Skin of body (tissue), 2 donors: Measurements from ENCODE around the gene CTBP1. TPM values are rescaled to one million over a fixed set of nuclear protein-coding genes. Genes with fewer than 3 reads are reported as not detected.
"Not testable (repeated sequence)": the region's sequence is repeated elsewhere in the genome, so short reads cannot be mapped to it uniquely, and the experiment has no call there.

Experiments used
- DNase-seq: peaks from one replicate; lab custom pipeline; 2025; lab: John Stamatoyannopoulos, UW
- total RNA-seq: library from RNA; depleted of rRNA; stranded (reverse); fragments of >200 nt; gene quantifications from one replicate; pipeline ENCODE4 v1.2.3, GENCODE V29; 2014

The CTBP1 gene
- total RNA-seq, 1 donor from 2014 or later, result 68.6 TPM

DNA sequence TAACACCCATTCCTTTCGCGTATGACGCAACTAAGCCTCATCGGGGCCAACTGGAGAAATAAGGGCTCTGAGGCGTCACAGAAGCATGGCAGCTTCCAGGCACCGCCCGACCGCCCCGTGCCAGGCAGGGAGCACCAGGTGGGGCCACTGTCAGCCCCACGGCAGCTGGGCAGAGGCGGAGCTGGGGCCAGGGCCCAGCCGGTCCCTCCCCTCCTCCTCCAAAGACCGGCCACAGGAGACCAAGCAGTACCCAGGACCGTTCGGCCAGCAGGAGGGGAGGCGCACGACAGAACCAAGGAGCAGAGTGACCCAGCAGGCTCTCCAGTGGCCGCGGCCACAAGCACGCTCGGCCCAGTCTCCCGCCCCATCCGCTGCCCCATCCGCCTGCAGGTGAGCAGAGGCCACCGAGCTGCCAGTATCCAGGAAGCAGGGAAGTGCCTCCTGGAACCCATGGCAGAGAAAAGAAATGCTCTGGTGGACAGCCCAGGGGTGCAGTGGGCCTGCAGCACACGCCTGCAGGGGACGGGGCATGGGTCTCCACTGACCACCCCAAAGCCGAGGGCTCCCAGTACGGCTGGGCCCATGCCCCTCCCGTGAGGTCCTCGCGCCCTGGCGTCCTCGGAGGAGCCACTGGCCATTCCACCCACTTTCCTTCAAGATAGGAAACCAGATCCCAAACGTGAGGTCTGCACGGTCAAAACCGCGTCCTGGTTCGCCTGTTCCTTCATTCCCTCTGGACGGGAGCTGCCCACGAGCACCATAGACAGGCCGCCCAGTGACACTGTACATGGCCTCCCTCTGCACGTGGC, 9.6 kb downstream of the CTBP1 start:
- no peak for DNase-seq

DNA sequence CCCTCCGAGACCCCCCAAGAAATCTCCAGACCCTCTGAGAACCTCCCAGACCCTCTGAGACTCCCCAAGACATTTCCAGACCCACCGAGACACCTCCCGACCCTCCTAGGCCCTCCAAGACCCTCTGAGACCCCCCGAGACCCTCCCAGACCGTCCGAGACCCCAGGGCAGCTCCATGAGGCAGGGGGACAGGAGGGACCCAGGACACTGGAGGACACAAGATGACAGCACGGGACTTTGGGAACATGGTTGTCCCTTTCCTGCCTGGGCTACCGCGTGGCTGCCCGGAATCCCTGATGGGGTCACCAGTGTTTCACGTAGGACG, 10.3 kb downstream of the CTBP1 start:
- DNase-seq, result no peak

DNA sequence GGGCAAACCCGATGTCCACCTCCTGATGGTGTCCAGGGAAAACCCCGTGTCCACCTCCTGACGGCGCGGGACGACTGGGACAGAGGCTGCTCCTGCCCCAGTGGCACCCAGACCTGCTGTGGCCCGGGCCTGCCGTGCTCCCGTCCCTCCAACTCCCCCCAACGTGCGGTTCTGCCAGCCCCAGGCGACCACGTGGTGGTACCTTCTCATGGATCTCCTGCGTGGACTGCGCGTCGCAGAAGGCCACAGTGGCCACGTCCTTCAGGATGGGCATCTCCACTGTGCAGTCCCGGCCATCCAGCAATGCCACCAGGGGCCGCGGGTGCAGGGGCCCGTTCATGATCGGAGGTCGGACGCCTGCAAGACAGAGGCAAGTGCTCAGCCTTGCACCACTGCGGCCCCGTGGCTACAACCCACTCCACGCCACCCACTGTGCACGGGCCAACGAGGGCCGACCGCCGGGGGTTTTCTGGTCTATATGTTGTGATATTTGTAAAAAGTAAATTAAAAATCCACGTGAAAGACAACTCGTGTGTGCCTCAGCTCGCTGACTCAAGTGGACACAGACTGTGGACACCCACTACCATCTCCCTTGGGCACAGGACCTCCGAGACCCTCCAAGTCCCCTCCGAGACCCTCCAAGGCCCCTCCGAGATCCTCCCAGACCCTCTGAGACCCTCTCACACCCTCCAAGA, 10.8 kb downstream of the CTBP1 start:
- no peak for DNase-seq

DNA sequence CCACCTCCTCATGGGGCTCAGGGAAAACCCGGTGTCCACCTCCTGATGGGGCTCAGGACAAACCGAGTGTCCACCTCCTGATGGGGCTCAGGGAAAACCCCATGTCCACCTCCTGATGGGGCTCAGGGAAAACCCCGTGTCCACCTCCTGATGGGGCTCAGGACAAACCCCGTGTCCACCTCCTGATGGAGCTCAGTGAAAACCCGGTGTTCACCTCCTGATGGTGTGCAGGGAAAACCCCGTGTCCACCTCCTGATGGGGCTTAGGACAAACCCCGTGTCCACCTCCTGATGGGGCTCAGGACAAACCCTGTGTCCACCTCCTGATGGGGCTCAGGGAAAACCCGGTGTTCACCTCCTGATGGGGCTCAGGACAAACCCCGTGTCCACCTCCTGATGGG, 11.7 kb downstream of the CTBP1 start:
- not testable (repeated sequence) for DNase-seq

DNA sequence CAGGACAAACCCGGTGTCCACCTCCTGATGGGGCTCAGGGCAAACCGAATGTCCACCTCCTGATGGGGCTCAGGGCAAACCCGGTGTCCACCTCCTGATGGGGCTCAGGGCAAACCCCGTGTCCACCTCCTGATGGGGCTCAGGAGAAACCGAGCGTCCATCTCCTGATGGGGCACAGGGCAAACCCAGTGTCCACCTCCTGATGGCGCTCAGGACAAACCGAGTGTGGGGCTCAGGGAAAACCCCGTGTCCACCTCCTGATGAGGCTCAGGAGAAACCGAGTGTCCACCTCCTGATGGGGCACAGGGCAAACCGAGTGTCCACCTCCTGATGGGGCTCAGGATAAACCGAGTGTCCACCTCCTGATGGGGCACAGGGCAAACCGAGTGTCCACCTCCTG, 12.1 kb downstream of the CTBP1 start:
- DNase-seq, result not testable (repeated sequence)

DNA sequence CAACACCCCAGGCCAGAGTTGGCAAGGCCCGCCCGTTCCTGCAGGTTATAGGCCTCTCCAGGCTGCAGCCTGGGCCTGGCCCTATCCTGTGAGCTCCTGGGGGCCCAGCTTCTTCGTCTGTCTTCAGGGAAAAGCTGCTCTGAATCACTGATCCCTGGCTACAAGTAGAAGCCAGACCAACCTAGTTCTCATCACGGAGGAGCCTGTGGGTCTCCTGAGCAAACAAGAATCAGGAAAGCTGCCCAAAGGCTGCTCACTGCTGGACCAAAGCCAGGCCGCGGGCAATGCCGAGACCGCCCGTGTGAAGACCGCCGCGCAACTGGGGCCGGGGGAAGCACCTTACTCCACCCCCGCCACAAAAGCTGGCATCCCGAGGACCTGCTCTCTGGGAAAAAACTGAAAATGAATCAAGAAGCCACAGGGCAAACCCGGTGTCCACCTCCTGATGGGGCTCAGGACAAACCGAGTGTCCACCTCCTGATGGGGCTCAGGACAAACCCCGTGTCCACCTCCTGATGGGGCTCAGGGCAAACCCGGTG, 12.8 kb downstream of the CTBP1 start:
- DNase-seq, result no peak

DNA sequence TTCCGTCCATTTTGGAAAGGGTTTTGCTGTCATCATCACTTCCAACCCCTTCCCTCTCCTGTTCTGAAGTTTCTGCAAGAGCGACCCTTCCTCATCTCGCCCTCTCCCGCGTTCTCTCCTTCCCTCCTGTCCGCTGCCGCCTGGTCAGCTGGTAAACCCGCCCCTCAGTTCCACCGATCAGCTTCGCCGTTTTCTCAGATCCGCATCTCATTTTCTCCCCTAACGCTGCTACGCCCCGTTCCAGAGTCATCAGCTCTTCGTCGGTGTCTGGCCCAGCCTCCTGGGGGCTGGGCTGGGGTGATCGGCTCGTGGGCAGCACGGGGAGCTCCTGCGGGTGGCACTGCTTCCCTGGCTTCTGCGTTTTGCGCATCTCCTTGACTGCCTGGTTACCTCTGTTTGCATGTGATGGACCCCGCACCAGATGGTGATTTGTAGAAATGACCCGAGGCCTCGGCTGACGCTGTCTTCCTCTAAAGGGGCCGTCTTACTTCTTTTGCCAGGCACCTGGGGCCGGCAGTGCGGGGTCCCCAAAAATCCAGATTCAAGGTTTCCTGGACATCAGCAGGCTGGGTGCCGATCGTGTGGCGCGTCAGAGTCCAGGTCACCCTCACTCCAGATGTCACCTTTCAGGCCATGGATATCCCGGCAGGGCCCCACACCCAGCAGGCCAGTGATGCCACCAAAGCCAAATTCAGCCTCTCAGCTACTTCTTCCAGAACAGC, 13.4 kb downstream of the CTBP1 start:
- no peak for DNase-seq

DNA sequence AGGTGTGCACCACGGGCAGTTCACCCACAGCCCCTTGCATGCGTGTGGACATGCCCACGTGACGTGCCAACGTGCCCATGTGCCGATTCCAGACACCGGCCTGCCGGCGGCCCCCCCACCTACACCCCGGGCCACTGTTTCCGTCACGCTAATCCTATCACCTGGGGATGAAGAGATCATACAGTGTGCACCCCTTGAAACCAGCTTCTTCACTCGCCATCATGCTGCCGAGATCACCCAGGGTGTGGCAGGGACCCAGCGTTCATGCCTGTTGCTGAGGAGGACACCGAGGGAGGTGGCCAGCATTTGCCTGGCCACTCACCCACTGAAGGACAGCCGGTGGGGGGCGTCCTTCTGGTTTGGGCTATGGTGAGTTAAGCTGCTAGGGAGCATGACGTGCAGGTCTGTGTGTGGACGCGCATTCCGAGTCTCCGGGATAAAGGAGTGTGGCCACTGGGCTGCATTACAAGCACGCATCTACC, 14.1 kb downstream of the CTBP1 start:
- no peak for DNase-seq

DNA sequence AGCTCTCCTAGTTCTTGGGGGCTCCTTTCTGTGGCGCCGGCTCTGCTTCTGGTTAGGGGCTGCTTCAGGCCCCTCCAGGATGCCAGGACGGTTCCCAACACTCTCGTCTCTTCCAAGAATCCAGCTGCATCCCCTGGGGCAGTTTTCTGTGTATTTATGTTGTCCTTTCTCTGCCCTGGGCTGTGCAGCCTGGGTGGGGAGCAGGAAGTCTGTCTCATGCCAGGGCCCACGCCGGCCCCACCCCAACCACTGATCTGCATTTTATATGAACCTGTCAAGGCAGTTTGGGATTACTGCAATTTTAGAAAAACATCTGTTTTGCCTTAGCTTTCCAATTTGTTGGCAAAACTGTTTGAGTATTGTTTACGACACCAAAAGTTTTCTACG, 14.6 kb downstream of the CTBP1 start:
- DNase-seq, result peak; percentile 69

DNA sequence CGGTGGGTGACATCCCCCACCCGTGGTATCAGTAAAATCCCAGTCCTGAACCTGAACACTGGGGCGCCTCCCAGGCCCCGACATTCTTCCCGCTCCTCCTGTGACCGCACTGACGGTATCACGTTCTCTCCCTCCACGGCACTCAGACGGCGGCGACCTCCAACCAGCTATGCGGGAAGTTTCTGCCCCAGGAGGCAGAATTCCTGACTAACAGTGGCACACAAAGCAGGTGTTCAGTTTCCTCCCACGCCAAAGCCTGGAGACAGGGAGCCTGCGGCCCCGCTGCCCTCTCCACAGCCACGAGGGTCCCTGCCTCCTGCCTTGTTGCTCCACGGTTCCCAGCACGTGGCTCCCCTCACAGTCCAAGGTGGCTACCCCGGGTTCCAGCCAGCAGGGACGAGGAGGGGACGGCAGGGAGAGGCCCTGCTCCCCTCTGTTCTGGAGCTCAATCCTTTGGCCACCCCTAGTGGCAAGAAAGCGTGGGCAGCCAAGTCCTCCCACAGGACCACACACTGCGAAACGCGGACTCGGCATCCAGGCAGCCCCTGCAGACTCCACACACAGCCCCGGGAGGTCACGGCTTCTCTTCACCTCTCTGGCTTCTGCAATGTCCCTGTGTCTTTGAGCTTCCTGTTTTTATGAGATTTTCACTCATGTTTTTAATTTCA, 15.2 kb downstream of the CTBP1 start:
- no peak for DNase-seq

DNA sequence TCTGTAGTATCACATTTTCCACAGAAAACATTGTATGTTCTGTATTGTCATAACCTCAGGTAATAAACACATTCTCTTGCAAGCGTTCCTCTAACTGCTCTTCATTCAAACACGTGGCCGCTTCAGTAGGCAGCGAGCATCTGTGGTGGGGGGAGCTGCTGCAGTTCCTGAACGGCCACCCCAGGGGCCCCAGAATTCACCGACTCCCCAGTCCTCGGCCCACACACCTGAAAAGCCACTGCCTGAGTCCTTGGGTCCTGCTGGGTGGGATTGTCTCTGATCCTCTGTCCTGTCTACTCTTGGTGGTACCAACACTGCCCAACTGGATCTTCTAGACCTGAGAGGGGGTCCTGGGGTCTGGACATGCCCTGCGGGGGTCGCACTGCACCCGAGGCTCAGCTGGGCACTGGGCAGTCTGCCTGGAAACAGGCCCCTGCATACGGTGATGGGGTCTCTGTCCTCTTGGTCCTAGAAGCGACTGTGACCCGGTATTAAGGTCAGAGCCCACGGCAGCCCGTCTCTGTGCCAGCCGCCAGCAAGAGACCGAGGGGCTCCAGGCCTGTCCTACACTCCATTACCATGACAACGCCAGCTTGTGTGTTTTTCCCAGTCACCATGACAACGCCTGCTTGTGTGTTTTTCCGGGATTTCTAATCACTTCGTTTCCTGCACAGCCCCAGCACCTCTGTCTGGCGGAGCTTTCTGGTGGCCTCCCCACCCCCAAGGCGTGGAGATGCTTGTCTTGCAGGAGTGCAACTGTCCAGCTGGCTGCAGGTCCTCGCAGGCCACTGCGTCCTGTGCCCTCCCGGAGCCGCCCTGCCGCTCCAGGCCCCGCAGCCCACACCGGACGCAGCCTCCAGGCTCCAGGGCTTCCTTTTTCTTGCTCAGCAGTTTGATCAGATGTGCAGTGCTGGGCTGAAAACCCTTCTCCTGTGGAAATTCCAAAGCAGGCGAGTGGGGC, 16.0 kb downstream of the CTBP1 start:
- peak; percentile 67 for DNase-seq

DNA sequence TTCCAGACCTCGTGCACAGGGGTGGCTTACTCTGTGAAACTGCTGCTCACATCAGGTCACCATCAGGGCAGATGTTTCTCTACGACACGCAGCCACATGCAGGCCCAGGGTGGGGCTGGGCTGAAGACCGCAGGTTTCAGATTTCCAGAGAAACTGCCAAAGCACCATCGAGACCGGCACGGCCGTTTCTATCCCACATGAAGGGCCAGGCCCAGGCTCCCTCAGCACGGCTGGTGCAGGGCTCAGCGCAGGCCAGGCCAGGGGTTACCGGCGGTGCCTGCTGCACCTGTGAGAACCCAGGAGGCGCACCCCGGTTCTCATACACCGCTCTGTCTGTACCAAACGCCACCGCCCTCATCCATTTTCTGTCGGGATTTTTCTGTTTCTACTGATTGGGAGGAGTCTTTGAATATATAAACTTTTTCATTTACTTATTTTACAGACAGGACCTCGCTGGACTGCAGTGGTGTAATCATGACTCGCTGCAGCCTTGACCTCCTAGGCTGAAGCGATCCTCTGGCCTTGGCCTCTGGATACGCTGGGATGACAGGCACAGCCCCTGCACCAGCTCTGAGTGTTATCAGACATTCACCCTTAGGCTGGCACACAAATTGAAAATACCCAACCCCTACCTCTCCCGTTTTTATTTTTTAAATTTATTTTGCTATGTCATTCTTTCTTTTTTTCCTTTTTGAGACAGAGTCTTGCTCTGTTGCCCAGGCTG, 17.1 kb downstream of the CTBP1 start:
- no peak for DNase-seq

DNA sequence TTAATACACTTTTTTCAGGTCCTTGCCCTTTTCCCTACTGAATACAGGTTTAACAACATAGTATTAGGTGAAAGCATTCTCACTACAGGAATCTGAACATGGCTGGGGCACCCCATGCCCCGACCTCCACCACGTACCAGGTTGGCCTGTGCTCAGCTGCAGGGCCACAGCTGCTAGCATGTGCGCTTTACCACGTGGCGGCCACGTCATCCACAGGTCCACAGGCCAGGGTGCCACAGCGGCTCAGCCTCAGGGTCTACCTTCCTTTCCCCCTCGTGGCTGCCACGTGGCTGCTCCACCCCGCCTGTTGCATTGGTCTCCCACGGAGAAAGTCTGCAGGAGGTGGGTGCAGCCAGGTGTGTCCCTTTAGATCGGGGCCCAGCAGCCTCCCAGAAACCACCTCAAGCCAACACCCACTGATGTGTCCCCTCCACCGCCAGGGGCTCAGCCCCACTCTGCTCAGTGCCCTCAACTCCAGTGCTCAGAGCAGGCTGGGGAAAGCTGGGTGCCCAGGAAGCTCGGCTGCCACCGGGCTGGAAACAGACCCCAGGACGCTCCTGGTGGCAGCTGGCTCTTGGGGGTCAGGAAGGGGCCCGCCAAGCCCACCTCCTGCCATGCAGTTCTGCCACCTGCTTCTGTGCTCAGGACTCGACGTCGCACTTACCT, 17.8 kb downstream of the CTBP1 start:
- no peak for DNase-seq

DNA sequence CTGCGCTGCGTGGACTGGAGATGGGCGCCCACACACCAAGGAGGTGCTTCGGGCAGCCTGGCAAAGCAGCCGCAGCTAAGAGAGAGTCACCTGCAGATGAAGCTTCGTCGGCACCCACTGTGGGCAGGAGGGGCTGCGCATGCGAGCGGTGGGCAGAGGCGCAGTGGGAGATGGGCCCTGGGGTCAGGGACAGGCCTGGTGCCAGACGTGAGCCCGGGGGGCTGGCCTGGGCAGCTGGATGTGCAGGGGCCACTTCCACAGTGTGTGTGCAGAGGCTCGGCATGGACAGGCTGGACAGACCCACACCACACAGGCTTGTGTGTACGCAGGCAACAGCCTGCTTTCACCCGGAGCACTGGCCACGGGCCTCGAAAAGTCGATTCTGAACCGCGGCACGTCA, 18.6 kb downstream of the CTBP1 start:
- no peak for DNase-seq

DNA sequence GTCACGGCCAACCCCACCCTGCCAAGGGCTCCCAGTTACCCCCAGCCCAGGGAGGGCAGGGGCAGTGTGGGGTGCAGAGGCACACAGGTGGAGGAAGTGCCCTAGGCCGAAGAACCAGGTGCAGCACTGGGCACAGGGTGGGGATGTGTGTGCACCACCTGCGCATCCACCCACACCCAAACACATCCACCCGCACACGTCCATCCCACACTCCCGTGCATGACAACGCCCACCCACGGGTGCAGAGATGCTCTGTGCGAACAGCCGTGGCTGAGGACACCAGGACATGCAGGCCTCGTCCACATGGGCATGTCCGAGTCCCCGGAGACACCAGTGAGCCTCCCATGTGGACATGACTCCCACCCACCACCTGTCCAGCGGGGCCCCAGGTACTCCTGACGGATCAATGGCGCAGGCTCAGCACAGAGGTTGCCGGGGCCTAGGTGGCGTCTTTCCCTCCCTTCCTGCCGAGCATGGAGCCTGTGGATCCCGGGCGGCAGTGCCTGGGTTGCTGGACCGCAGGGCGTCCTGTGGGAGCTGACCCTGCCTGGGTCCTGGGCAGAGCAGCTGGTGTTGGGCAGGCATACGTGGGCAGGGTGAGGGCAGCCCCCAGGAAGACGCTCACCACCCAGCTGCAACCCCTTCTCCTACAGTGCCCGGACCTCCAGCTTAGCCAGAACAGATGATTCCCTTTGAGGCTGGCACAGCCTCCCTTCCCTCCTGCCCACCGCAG, 19.6 kb downstream of the CTBP1 start:
- DNase-seq, result no peak

DNA sequence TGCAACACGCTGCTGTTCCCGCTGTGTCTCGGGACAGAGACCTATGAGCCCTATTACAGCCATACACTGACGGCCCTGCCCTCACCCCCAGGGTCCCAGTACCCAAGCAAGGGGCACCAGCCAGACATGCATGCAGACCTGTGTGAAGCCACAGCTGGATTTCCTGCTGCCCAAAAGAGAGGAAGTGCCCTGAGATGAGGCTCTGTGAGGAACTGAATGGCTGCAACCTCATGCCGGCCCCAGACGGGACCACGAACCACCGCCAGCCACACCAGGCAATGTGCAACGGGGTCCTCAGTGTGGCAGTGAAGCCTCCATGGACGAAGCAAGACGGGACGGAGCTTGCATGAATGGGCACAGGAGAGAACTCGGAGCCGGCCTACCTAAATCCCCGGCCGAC, 21.1 kb downstream of the CTBP1 start:
- no peak for DNase-seq

DNA sequence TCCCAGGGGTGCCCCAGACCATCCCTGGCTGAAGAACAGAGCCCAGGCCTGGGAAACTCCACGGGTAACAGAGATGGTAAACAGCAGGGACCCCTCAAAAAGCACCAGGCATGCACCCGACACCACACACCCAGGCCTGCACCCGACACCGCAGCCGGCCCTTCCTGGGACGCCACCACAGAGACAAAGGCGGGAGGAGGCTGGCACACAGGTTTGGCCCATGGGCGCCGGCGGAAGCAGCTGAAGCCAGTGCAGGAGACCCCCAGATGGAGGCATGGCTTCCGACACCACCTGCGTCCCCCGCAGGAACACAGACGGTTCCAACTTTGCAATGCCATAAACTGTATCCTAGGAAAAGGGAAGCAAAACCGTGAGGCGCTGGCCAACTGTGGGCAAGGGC, 22.3 kb downstream of the CTBP1 start:
- DNase-seq, result no peak

DNA sequence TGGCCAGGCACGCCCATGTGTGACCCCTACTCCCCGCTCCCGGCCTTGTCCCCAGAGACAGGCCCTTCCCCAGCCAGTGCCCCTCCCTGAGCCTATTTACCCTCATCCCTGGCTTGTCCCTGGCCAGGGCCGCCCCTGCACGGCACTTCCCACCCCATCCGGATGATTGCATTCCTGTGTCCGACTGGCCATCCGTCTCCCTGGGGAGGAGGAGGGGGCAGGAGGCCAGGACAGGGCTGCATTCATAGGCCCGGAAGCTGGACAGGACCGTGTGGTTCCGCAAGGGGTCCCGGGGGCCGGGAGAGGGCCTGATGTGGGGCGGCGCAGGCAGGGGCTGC, 22.8 kb downstream of the CTBP1 start:
- no peak for DNase-seq
